Measurements from ENCODE around the gene SLC44A3. TPM values are rescaled to one million over a fixed set of nuclear protein-coding genes. Genes with fewer than 3 reads are reported as not detected.
A peak's percentile ranks its signal among the peaks of the same experiment; 100 is the strongest.
"Not testable (repeated sequence)": the region's sequence is repeated elsewhere in the genome, so short reads cannot be mapped to it uniquely, and the experiment has no call there.

Gene SLC44A3
- total RNA-seq, 2 experiments from 2014 or later, result 0.42 to 1.5 TPM

DNA sequence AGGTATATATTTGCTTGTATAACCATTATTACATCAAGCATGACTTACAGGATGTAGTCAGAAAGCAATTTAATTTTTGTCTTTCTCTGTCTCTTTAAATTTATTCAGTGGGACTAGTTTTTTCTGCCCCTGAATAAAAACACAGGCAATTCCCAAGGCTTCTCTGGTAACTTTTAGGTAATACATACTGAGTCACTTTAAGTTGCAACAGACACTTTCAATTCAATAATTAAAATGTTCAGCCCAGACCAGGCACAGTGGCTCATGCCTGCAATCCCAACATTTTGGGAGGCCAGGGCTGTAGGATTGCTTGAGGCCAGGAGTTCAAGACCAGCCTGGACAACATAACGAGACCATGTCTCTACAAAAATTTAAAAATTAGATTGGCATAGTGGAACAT is 12.3 kb downstream of the SLC44A3 start:
- Mint-ChIP-seq H3K4me3 (no peak overlapping the region), H3K9me3 (no peaks in the 10 kb centered on the region), H3K27me3 (peaks cover 39% of the 10 kb centered on the region), H3K27ac (no peak overlapping the region), H3K36me3 (no peaks in the 10 kb centered on the region), H3K4me1 (no peaks in the 10 kb centered on the region)
- POLR2A ChIA-PET, result no interaction called here
- DNase-seq, result no peak
- no peak for ATAC-seq (ENCODE audit: low read depth)

- ATAC-seq (ENCODE audit: low read depth), result no peak
- Mint-ChIP-seq H3K4me1 (no peaks in the 10 kb centered on the region), H3K36me3 (no peaks in the 10 kb centered on the region), H3K9me3 (no peaks in the 10 kb centered on the region), H3K27ac (no peak overlapping the region), H3K27me3 (peaks cover 44% of the 10 kb centered on the region), H3K4me3 (no peak overlapping the region)
- DNase-seq, result no peak
- POLR2A ChIA-PET, result no interaction called here
These were observed 12.9 kb downstream of the SLC44A3 start for GRCh38 chr1:94832931-94833585.

DNA sequence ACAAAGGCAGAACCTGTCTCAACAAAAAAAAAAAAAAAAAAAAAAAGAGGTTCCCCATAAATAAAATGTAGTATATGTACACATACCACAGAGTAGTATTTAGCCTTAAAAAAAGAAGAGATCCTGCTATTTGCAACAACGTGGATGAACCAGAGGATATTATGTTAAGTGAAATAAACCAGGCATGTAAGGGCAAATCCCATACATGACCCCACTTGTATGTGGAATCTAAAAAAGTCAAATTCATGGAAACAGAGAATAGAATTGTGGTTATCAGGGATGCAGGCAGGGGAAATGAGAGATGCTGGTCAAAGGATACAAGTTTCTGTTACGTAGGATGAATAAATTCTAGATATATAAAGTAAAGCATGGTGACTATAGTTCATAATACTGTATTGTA is 16.7 kb downstream of the SLC44A3 start:
- no peak overlapping the region for H3K4me3 Mint-ChIP-seq
- no peaks in the 10 kb centered on the region for H3K4me1 Mint-ChIP-seq
- ATAC-seq (ENCODE audit: low read depth) (no peak), DNase-seq (no peak)
- POLR2A ChIA-PET, result no interaction called here
- no peaks in the 10 kb centered on the region for H3K9me3 Mint-ChIP-seq
- no peaks in the 10 kb centered on the region for H3K36me3 Mint-ChIP-seq
- peaks cover 38% of the 10 kb centered on the region for H3K27me3 Mint-ChIP-seq
- no peak overlapping the region for H3K27ac Mint-ChIP-seq

DNA sequence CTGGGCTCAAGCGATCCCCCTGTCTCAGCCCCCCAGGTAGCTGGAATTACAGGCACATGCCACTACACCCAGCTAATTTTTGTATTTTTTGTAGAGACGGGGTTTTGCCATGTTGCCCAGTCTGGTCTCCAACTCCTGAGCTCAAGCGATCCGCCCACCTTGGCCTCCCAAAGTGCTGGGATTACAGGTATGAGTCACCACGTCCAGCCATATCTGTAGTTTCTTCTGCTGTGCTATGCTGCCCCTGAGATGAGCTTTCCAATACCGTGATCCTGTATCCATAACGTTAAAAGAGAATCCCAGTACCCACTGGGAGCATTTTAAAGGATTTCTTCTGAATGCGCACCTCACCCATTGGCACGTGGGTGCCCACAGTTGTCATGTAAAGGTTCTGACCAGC is 20.2 kb downstream of the SLC44A3 start:
- POLR2A ChIA-PET, result interaction anchor here (0.7 kb wide), 1 partner anchor 296 kb away, joined by 5 read pairs; no protein-coding TSS in a partner anchor
- H3K9me3 Mint-ChIP-seq; DNase-seq; ATAC-seq (ENCODE audit: low read depth); H3K4me3 Mint-ChIP-seq; H3K4me1 Mint-ChIP-seq; H3K27ac Mint-ChIP-seq; H3K36me3 Mint-ChIP-seq: not testable (repeated sequence)
- peaks cover 30% of the 10 kb centered on the region for H3K27me3 Mint-ChIP-seq

DNA sequence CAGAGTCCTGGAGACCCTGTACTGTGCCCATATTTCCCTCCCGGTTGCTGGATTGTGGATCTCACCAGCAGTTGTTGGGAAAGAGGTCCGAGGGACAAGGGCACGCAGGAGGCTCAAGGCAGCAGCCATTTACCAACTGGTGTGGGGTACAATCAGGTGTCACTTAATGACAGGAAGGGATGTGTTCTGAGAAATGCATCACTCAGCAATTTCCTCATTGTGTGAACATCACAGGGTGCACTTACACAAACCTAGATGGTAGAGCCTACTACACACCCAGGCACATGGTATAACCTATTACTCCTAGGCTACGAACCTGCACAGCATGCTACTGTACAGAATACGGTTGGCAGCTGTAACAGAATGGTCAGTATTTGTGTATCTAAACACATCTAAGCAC is 20.7 kb downstream of the SLC44A3 start:
- ATAC-seq (ENCODE audit: low read depth) (no peak), DNase-seq (no peak)
- Mint-ChIP-seq H3K4me3 (no peak overlapping the region), H3K9me3 (no peaks in the 10 kb centered on the region), H3K27ac (no peak overlapping the region), H3K27me3 (peaks cover 25% of the 10 kb centered on the region), H3K36me3 (no peaks in the 10 kb centered on the region), H3K4me1 (no peaks in the 10 kb centered on the region)
- POLR2A ChIA-PET, result interaction anchor here (0.7 kb wide), 1 partner anchor 295 kb away, joined by 5 read pairs; no protein-coding TSS in a partner anchor

DNA sequence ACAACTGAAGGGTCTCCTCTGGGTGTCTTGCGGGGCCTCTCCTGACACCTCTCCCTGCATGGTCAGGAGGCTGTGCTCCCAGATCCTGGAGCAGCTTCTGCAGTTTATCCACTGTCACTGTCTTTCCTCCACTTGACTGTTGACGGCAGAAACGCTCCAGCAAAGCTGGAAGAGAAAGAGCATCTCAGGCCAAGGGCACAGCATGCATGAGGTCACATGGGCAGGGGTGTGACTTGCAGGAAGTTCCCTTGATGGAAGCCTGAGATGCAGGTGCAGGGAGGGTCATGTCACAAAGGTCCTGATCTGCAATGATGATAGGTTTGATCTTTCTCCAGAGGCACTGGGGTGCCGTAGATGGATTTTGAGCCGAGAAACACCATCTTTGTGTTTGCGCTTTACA is 23.3 kb downstream of the SLC44A3 start:
- H3K27me3 Mint-ChIP-seq, result peaks cover 14% of the 10 kb centered on the region
- H3K4me1 Mint-ChIP-seq, result no peaks in the 10 kb centered on the region
- H3K27ac Mint-ChIP-seq, result no peak overlapping the region
- no peak overlapping the region for H3K4me3 Mint-ChIP-seq
- no peaks in the 10 kb centered on the region for H3K9me3 Mint-ChIP-seq
- DNase-seq, result no peak
- no peak for ATAC-seq (ENCODE audit: low read depth)
- POLR2A ChIA-PET, result no interaction called here
- no peaks in the 10 kb centered on the region for H3K36me3 Mint-ChIP-seq

DNA sequence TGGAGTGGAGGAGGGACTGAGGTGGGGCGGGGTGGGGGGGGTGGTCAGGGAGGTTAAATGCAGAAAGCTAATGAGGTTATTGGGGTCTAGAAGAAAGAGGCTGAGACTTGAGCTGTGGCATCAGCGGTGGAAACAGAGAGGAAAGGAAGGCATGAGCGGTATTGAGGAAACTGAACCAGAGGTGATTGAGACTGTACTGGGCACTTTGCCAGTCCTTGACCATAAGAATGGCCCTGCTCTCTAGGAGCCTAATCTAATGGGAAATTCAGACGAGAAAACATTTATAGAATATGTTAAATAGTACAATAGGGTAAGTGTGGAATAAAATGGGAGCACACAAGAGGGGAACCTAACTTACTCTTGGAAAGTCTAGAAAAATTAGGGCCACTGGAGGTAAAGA is 23.7 kb downstream of the SLC44A3 start:
- no peak for DNase-seq

DNA sequence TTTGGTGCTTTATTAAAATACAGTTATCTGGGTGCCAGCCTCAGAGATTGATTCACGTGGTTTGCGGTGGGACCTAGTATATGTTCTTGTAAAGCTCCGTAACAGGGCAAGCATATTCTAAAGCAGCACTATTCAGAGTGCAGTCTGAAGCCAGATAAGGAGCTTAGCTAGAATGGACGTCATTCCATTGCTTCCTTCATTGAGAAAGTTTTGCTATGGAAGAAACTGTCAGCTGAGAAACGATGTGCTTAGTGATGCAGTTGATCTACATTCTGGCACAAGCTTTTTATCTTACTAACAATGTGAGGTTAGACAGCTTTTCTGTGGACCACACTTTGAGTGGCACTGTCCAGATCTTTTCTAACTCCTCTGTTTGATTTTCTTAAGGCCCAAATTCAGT is 26.2 kb downstream of the SLC44A3 start:
- Mint-ChIP-seq H3K4me1 (no peaks in the 10 kb centered on the region), H3K9me3 (no peaks in the 10 kb centered on the region), H3K27ac (no peak overlapping the region), H3K4me3 (no peak overlapping the region), H3K27me3 (peaks cover 20% of the 10 kb centered on the region), H3K36me3 (no peaks in the 10 kb centered on the region)
- DNase-seq, result no peak
- POLR2A ChIA-PET, result no interaction called here
- no peak for ATAC-seq (ENCODE audit: low read depth)

More for the DNA sequence above, 23.7 kb downstream of the SLC44A3 start:
- Mint-ChIP-seq H3K4me1 (no peaks in the 10 kb centered on the region), H3K27ac (no peak overlapping the region), H3K9me3 (no peaks in the 10 kb centered on the region), H3K27me3 (peaks cover 16% of the 10 kb centered on the region), H3K36me3 (no peaks in the 10 kb centered on the region), H3K4me3 (no peak overlapping the region)
- no peak for ATAC-seq (ENCODE audit: low read depth)
- POLR2A ChIA-PET, result no interaction called here

DNA sequence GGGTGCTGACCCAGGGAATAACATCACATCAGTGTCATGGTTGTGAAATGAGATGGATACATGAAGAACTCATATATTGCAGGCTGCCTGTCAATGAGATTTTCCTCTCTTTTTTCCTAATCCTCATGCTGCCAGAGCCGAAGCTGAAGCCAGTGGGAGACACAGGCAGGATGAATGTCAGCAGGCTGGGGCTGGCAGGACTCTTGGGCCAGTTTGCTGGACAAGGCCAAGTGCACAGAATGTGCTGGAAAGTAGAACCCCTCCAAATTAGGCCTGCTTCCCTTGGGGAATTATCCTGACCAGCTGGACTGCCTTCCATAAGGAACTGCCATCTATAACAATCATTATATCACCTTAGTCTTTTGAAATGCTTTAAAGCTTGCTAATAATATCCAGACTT is 31.4 kb downstream of the SLC44A3 start:
- no peak overlapping the region for H3K27ac Mint-ChIP-seq

GRCh38 chr1:94852788-94853187 is 32.6 kb downstream of the SLC44A3 start:
- no peaks in the 10 kb centered on the region for H3K36me3 Mint-ChIP-seq
- no peak overlapping the region for H3K4me3 Mint-ChIP-seq
- H3K27me3 Mint-ChIP-seq, result peaks cover 9% of the 10 kb centered on the region
- no peak for DNase-seq
- H3K9me3 Mint-ChIP-seq, result no peaks in the 10 kb centered on the region
- no peak overlapping the region for H3K27ac Mint-ChIP-seq
- POLR2A ChIA-PET, result no interaction called here
- no peaks in the 10 kb centered on the region for H3K4me1 Mint-ChIP-seq
- ATAC-seq (ENCODE audit: low read depth), result no peak

More for the DNA sequence above, 31.4 kb downstream of the SLC44A3 start:
- Mint-ChIP-seq H3K27me3 (peaks cover 6% of the 10 kb centered on the region), H3K9me3 (no peaks in the 10 kb centered on the region), H3K36me3 (no peaks in the 10 kb centered on the region), H3K4me3 (no peak overlapping the region), H3K4me1 (no peaks in the 10 kb centered on the region)
- ATAC-seq (ENCODE audit: low read depth) (no peak), DNase-seq (no peak)
- POLR2A ChIA-PET, result no interaction called here

GRCh38 chr1:94854458-94855306 is 34.5 kb downstream of the SLC44A3 start:
- Mint-ChIP-seq H3K4me3 (no peak overlapping the region), H3K36me3 (no peaks in the 10 kb centered on the region), H3K27me3 (peaks cover 9% of the 10 kb centered on the region), H3K9me3 (no peaks in the 10 kb centered on the region), H3K27ac (no peak overlapping the region), H3K4me1 (no peaks in the 10 kb centered on the region)
- peak; percentile 90 for ATAC-seq (ENCODE audit: low read depth)
- POLR2A ChIA-PET, result interaction anchor here (0.6 to 1.9 kb wide), 3 partner anchors 187 to 379 kb away, joined by 3 to 8 read pairs (median 3); no protein-coding TSS in a partner anchor
- DNase-seq, result peak; percentile 76

DNA sequence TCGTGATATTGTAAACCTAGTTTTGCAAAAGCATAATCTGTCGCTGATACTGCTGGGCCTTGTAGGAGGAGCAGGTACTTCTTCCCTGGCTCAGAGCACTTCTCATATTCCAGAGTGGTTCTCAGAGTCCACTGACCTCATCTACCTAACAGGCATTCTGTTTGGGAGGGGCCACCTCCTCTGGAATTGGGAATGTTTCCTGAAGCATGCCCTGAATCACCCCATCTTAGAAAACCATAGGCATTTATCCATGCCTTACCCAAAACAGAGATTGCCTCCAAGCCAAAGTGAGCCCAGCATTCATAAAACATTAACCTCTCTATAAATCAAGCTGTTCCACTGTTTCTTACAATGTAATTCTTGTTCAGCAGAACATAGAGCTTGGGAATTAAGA is 35.1 kb downstream of the SLC44A3 start:
- Mint-ChIP-seq H3K4me1 (no peaks in the 10 kb centered on the region), H3K27ac (no peak overlapping the region), H3K36me3 (no peaks in the 10 kb centered on the region), H3K4me3 (no peak overlapping the region), H3K9me3 (no peaks in the 10 kb centered on the region), H3K27me3 (peaks cover 12% of the 10 kb centered on the region)
- POLR2A ChIA-PET, result no interaction called here
- ATAC-seq (ENCODE audit: low read depth) (no peak), DNase-seq (no peak)

- Mint-ChIP-seq H3K36me3 (no peaks in the 10 kb centered on the region), H3K27me3 (peaks cover 18% of the 10 kb centered on the region), H3K4me3 (no peak overlapping the region), H3K9me3 (no peaks in the 10 kb centered on the region), H3K27ac (no peak overlapping the region), H3K4me1 (no peaks in the 10 kb centered on the region)
- ATAC-seq (ENCODE audit: low read depth) (no peak), DNase-seq (no peak)
- POLR2A ChIA-PET, result no interaction called here
These were observed 35.8 kb downstream of the SLC44A3 start for GRCh38 chr1:94856004-94856403.

DNA sequence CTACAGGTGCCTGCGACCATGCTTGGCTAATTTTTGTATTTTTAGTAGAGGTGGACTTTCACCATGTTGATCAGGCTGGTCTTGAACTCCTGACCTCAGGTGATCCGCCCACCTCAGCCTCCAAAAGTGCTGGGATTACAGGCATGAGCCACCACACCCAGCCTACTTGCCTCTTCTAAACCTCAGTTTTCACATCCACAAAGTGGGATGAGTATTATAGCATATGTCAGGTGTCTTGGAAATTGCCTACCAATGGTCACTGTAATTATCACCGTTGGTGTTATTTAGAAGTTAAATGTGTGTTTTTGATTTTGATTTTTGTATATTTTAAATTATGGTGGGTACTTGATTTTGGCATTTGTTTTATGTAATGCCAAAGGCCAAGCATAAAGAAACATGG is 36.7 kb downstream of the SLC44A3 start:
- no peak for DNase-seq
- Mint-ChIP-seq H3K4me3 (no peak overlapping the region), H3K9me3 (no peaks in the 10 kb centered on the region), H3K27ac (no peak overlapping the region), H3K4me1 (no peaks in the 10 kb centered on the region), H3K36me3 (no peaks in the 10 kb centered on the region), H3K27me3 (peaks cover 23% of the 10 kb centered on the region)
- POLR2A ChIA-PET, result interaction anchor here (0.7 kb wide), 1 partner anchor 315 kb away, joined by 5 read pairs; the partner anchor contains the start of gene F3
- ATAC-seq (ENCODE audit: low read depth), result no peak
